Osteocyte (in vitro differentiated cells): ENCODE results near the gene GIGYF1. TPM values are rescaled to one million over a fixed set of nuclear protein-coding genes. Genes with fewer than 3 reads are reported as not detected.

ENCODE experiments used
- DNase-seq: peaks from one replicate; pipeline ENCODE4 v3.0.0; 2021; ENCODE audit warnings: mixed read lengths; ENCODE audit not compliant: unreplicated experiment; ENCODE audit errors: extremely low spot score
- H3K27ac Mint-ChIP-seq: one replicate; pipeline ENCODE4 v1.8.0; 2021; ENCODE audit warnings: mild to moderate bottlenecking, mixed read lengths; ENCODE audit not compliant: unreplicated experiment
- H3K27me3 Mint-ChIP-seq: one replicate; pipeline ENCODE4 v1.8.0; 2021; ENCODE audit warnings: mixed read lengths; ENCODE audit not compliant: unreplicated experiment
- H3K36me3 Mint-ChIP-seq: one replicate; pipeline ENCODE4 v1.8.0; 2021; ENCODE audit warnings: mixed read lengths; ENCODE audit not compliant: unreplicated experiment
- H3K4me1 Mint-ChIP-seq: one replicate; pipeline ENCODE4 v1.8.0; 2021; ENCODE audit warnings: mixed read lengths; ENCODE audit not compliant: unreplicated experiment
- H3K4me3 Mint-ChIP-seq: one replicate; pipeline ENCODE4 v1.8.0; 2021; ENCODE audit warnings: mild to moderate bottlenecking, moderate library complexity, mixed read lengths; ENCODE audit not compliant: unreplicated experiment
- H3K9me3 Mint-ChIP-seq: one replicate; pipeline ENCODE4 v1.8.0; 2021; ENCODE audit warnings: mixed read lengths; ENCODE audit not compliant: unreplicated experiment
- CTCF ChIP-seq: fragments of 200-600 bp; sonication (generic); IDR thresholded peaks from 2 replicates; pipeline ENCODE4 v1.5.0; 2021; ENCODE audit warnings: antibody characterized with exemption, mild to moderate bottlenecking, moderate library complexity
- total RNA-seq: library from RNA; stranded (reverse); gene quantifications from 2 replicates; pipeline ENCODE4 v1.2.1, GENCODE V29; 2021

GIGYF1 gene
- total RNA-seq, 1 donor from 2014 or later, result 64.6 TPM

- no peaks in the 10 kb centered on the region for H3K9me3 Mint-ChIP-seq
- H3K4me3 Mint-ChIP-seq, result no peak overlapping the region
- no peak for DNase-seq
- H3K4me1 Mint-ChIP-seq, result no peaks in the 10 kb centered on the region
- TF ChIP-seq CTCF, result no peak
- no peak overlapping the region for H3K27ac Mint-ChIP-seq
- no peaks in the 10 kb centered on the region for H3K36me3 Mint-ChIP-seq
- peaks cover 16% of the 10 kb centered on the region for H3K27me3 Mint-ChIP-seq
Measured at GRCh38 chr7:100641860-100642533, 52.1 kb downstream of the GIGYF1 start.

- DNase-seq, result no peak
- no peak within 1 kb of the TSS for H3K27ac Mint-ChIP-seq
- H3K4me1 Mint-ChIP-seq, result no peaks in the 10 kb centered on the region
- H3K9me3 Mint-ChIP-seq, result no peaks in the 10 kb centered on the region
- peaks cover 19% of the 10 kb centered on the region for H3K27me3 Mint-ChIP-seq
- H3K4me3 Mint-ChIP-seq, result no peak within 1 kb of the TSS
- H3K36me3 Mint-ChIP-seq, result no peaks in the 10 kb centered on the region
- TF ChIP-seq CTCF, result no peak
Measured at GRCh38 chr7:100641463-100641859, 52.6 kb downstream of the GIGYF1 start, which contains the start of gene TFR2. Gene TFR2, minus strand, starts transcription at chr7:100641552. Its CDS starts 43 bp downstream, at chr7:100641509.

GRCh38 chr7:100640517-100641440 lies 53.3 kb downstream of the GIGYF1 start:
- no peak for TF ChIP-seq CTCF
- Mint-ChIP-seq H3K4me1 (no peaks in the 10 kb centered on the region), H3K36me3 (no peaks in the 10 kb centered on the region), H3K9me3 (no peaks in the 10 kb centered on the region), H3K27ac (no peak overlapping the region), H3K4me3 (no peak overlapping the region), H3K27me3 (peaks cover 16% of the 10 kb centered on the region)
- no peak for DNase-seq

GRCh38 chr7:100639995-100640516 lies 54.0 kb downstream of the GIGYF1 start:
- H3K27me3 Mint-ChIP-seq, result peaks cover 13% of the 10 kb centered on the region
- H3K36me3 Mint-ChIP-seq, result no peaks in the 10 kb centered on the region

More at GRCh38 chr7:100639995-100640516, 54.0 kb downstream of the GIGYF1 start:
- no peak for DNase-seq
- TF ChIP-seq CTCF, result no peak
- Mint-ChIP-seq H3K4me3 (no peak overlapping the region), H3K9me3 (no peaks in the 10 kb centered on the region), H3K4me1 (no peaks in the 10 kb centered on the region), H3K27ac (no peak overlapping the region)
